H1 (cell line): Measurements from ENCODE around the gene KARS1. TPM values are rescaled to one million over a fixed set of nuclear protein-coding genes. Genes with fewer than 3 reads are reported as not detected.

Experiments used
- JUND ChIP-seq: IDR thresholded peaks from 2 replicates; pipeline ENCODE4 v1.6.1; 2011; ENCODE audit warnings: mild to moderate bottlenecking, improper control_type of control experiment, low read length
- SIN3A ChIP-seq, 2 experiments: IDR thresholded peaks in 1 of 2; conservative IDR thresholded peaks in 1 of 2; 2 replicates each; pipeline ENCODE4 v1.6.1; 2011 to 2012; ENCODE audit warnings: low read length in 2 of 2, improper control_type of control experiment in 1 of 2, low read depth in 1 of 2, mild to moderate bottlenecking in 1 of 2
- polyA plus RNA-seq, 7 experiments: library from polyadenylated mRNA; depleted of rRNA in 3 of 7; stranded (reverse) in 5 of 7; unstranded in 2 of 7; fragments of >200 nt in 5 of 7; fragments of 200-250 nt in 2 of 7; gene quantifications; 1 replicate in 5 of 7; 2 replicates in 1 of 7; 4 replicates in 1 of 7; pipeline versions ENCODE4 v1.2.1 to v1.2.3, GENCODE V29; 2011 to 2013; ENCODE audit warnings: missing spikeins in 2 of 7, mixed read lengths in 2 of 7
- total RNA-seq: library from RNA; stranded (reverse); fragmentation: NEBNext Ultra II Directional; extraction: Animal tissue kit (Norgen Biotek cat#: 25700); gene quantifications from 2 replicates; pipeline ENCODE4 v1.2.1, GENCODE V29; 2021

KARS1 gene
- total and polyA plus RNA-seq, 2 of the 8 experiments (the other 6 are each of a cell fraction or from before 2014, with no cell fraction given), result 97.5 to 221 TPM

DNA sequence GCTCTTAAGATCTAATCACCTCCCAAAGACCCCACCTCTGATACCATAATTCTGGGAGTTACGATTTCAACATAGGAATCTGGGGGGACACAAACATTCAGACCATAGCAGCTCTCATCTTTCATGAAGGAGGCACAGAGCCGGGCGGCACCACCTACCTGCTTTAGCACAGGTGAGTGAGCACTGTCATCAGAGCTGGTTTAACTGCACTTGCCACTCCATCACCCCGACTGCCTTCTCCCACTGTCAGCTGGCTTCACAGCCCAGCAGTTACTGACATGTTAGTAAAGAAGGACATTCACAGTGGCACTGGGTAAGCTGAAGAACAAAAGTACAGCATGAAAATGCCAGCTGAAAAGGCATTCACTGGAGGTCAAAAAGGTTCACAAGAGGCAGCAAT lies 58.7 kb downstream of the KARS1 start (continued):
- TF ChIP-seq SIN3A (conservative IDR thresholded peaks at IDR 0.05 in 1 of 2, IDR thresholded peaks at IDR 0.05 in 1 of 2; ENCODE audit: low read depth in 1 of 2, low read length in 2 of 2), result no peak
- no peak for TF ChIP-seq JUND
- TF ChIP-seq, all 59 proteins: peak for 0
